HepG2 (cell line): ENCODE measurements around the gene CCL19. TPM values are rescaled to one million over a fixed set of nuclear protein-coding genes. Genes with fewer than 3 reads are reported as not detected.

Experiments used
- ATAC-seq: fragments of 200-7000 bp; cut with Tn5 transposase; 3 replicates; pipeline ENCODE4 v1.9.1; 2020; ENCODE audit warnings: mild to moderate bottlenecking, moderate library complexity
- BruUV-seq: library from RNA; stranded (reverse); fragments of 400-500 nt; replicated peaks from 2 replicates; lab custom pipeline; 2021; lab: Mats Ljungman, UMichigan
- CTCF ChIA-PET: fragments of 300-600 bp; formaldehyde crosslinking; extraction: SDS; loops from one replicate; lab custom pipeline; 2021; ENCODE audit warnings: low total read pairs, inconsistent platforms, low intra/inter-chr PET ratio; lab: Yijun Ruan, JAX
- POLR2A ChIA-PET: fragments of 350-600 bp; sonication (Branson Sonifier 250); formaldehyde crosslinking; loops from one replicate; lab custom pipeline; 2020; ENCODE audit warnings: antibody characterized with exemption, inconsistent platforms; lab: Yijun Ruan, JAX
- DNase-seq: peaks from one replicate; pipeline ENCODE4 v3.0.0-alpha.2; 2015; ENCODE audit warnings: low spot score
- FAIRE-seq: peaks from 3 replicates; lab custom pipeline; 2011; peaks lifted over from hg19 to GRCh38; lab: Jason Lieb, UNC
- H2AFZ ChIP-seq: one replicate; pipeline ENCODE4 v1.6.1; 2011; ENCODE audit warnings: low read length, inconsistent platforms
- H3K27ac ChIP-seq: fragments of 300-600 bp; 3 replicates; pipeline ENCODE4 v1.8.0; 2011; ENCODE audit warnings: mixed run types, mild to moderate bottlenecking, mixed read lengths, low read length, inconsistent platforms; ENCODE audit not compliant: insufficient read depth; ENCODE audit errors: extremely low read length
- H3K27me3 ChIP-seq, 2 experiments: fragments of 200-600 bp in 1 of 2; 2 replicates in 1 of 2; 3 replicates in 1 of 2; pipeline versions ENCODE4 v1.6.0 to v1.8.0; 2011; ENCODE audit warnings: low read length in 2 of 2, mild to moderate bottlenecking in 2 of 2, moderate library complexity in 2 of 2, inconsistent platforms in 1 of 2; ENCODE audit not compliant: insufficient read depth in 2 of 2, control insufficient read depth in 1 of 2
- H3K36me3 ChIP-seq, 2 experiments: fragments of 200-600 bp in 1 of 2; replicated peaks in 1 of 2; 2 replicates in 1 of 2; 3 replicates in 1 of 2; pipeline versions ENCODE4 v1.5.1 to v1.8.0; 2011; ENCODE audit warnings: low read length in 2 of 2, inconsistent platforms in 1 of 2; ENCODE audit not compliant: insufficient read depth in 2 of 2, control insufficient read depth in 1 of 2
- H3K4me1 ChIP-seq: 2 replicates; pipeline ENCODE4 v1.5.1; 2012; ENCODE audit warnings: low read length, inconsistent platforms; ENCODE audit not compliant: insufficient read depth
- H3K4me2 ChIP-seq: 2 replicates; pipeline ENCODE4 v1.6.0; 2011; ENCODE audit warnings: low read depth, low read length, inconsistent platforms
- H3K4me3 ChIP-seq, 3 experiments: fragments of 200-600 bp in 1 of 3; sonication (generic), shearing (Covaris generic) in 1 of 3; replicated peaks in 1 of 3; 2 replicates each; pipeline ENCODE4 v1.5.1; 2011 to 2016; ENCODE audit warnings: low read length in 3 of 3, inconsistent platforms in 2 of 3, low read depth in 2 of 3, mild to moderate bottlenecking in 2 of 3, control low read depth in 1 of 3, mixed read lengths in 1 of 3; ENCODE audit not compliant: insufficient read depth in 1 of 3
- H3K79me2 ChIP-seq: one replicate; pipeline ENCODE4 v1.6.1; 2011; ENCODE audit warnings: low read length, inconsistent platforms; ENCODE audit not compliant: insufficient read depth
- H3K9ac ChIP-seq: 2 replicates; pipeline ENCODE4 v1.6.0; 2011; ENCODE audit warnings: mild to moderate bottlenecking, low read depth, low read length, inconsistent platforms; ENCODE audit not compliant: insufficient read depth
- H3K9me3 ChIP-seq: 2 replicates; pipeline ENCODE4 v1.5.1; 2012; ENCODE audit warnings: mild to moderate bottlenecking, low read length
- H4K20me1 ChIP-seq: 2 replicates; pipeline ENCODE4 v1.6.0; 2011; ENCODE audit warnings: inconsistent platforms, mild to moderate bottlenecking, low read length, moderate library complexity; ENCODE audit not compliant: insufficient read depth
- BCL3 ChIP-seq: sonication (generic); formaldehyde crosslinking; IDR thresholded peaks from 2 replicates; pipeline ENCODE4 v1.5.1; 2020; ENCODE audit warnings: mild to moderate bottlenecking, missing genetic modification reagents, moderate library complexity
- CBX5 ChIP-seq: sonication (generic); formaldehyde crosslinking; IDR thresholded peaks from 2 replicates; pipeline ENCODE4 v1.4.0; 2020; ENCODE audit warnings: missing genetic modification reagents, borderline replicate concordance
- CHD4 ChIP-seq: fragments of 200-600 bp; sonication (generic); IDR thresholded peaks from 2 replicates; pipeline ENCODE4 v1.7.0; 2017; ENCODE audit warnings: mild to moderate bottlenecking, low read length, borderline replicate concordance
- MLXIP ChIP-seq: sonication (generic); formaldehyde crosslinking; IDR thresholded peaks from 2 replicates; pipeline ENCODE4 v1.9.0; 2021; ENCODE audit warnings: missing genetic modification reagents, borderline replicate concordance
- PRDM4 ChIP-seq: sonication (generic); formaldehyde crosslinking; IDR thresholded peaks from 2 replicates; pipeline ENCODE4 v1.9.0; 2021; ENCODE audit warnings: missing genetic modification reagents, borderline replicate concordance
- ZFY ChIP-seq: sonication (generic); formaldehyde crosslinking; IDR thresholded peaks from 2 replicates; pipeline ENCODE4 v1.4.0; 2020; ENCODE audit warnings: missing genetic modification reagents
- ZGPAT ChIP-seq: IDR thresholded peaks from 2 replicates; pipeline ENCODE4 v1.6.1; 2016; ENCODE audit warnings: mild to moderate bottlenecking
- ZNF136 ChIP-seq: sonication (generic); formaldehyde crosslinking; IDR thresholded peaks from 2 replicates; pipeline ENCODE4 v1.8.1; 2022; ENCODE audit warnings: low read depth, mild to moderate bottlenecking, moderate library complexity, missing genetic modification reagents
- ZNF691 ChIP-seq: sonication (generic); formaldehyde crosslinking; IDR thresholded peaks from 2 replicates; pipeline ENCODE4 v1.4.0; 2020; ENCODE audit warnings: missing genetic modification reagents, low read depth, mild to moderate bottlenecking, borderline replicate concordance
- in situ Hi-C: cut with HindIII; loops from 2 replicates; pipeline ENCODE4 v1.10.0; 2017; ENCODE audit warnings: low pct_unique_long_range_greater_than_20kb; ENCODE audit not compliant: extremely low pct_ligation_motif_present
- intact Hi-C: fragments of 100-400 bp; cut with micrococcal nuclease; formaldehyde crosslinking; loops from one replicate; pipeline ENCODE4 v1.10.0; 2022; ENCODE audit not compliant: unreplicated experiment
- polyA plus RNA-seq, 8 experiments: library from polyadenylated mRNA; depleted of rRNA in 3 of 8; stranded (reverse) in 7 of 8; unstranded in 1 of 8; fragments of >200 nt; fragmentation: Illumina TruSeq in 4 of 8; extraction: Trizol in 4 of 8; gene quantifications; 2 replicates each; pipeline versions ENCODE4 v1.2.1 to v1.2.3, GENCODE V29; 2011 to 2016; ENCODE audit warnings: low read depth in 4 of 8, missing spikeins in 1 of 8, mixed read lengths in 1 of 8; ENCODE audit not compliant: insufficient read depth in 1 of 8
- total RNA-seq, 5 experiments: library from RNA; depleted of rRNA; stranded (reverse); fragments of >200 nt; fragmentation: Illumina TruSeq; extraction: Trizol; gene quantifications; 2 replicates each; pipeline ENCODE4 v1.2.3, GENCODE V29; 2016; ENCODE audit warnings: low read depth in 1 of 5

CCL19 gene
- total and polyA plus RNA-seq, 2 of the 13 experiments (the other 11 are each of a cell fraction or from before 2014, with no cell fraction given), result not detected

GRCh38 chr9:34646211-34647083 lies 44.6 kb downstream of the CCL19 start, which contains the start of gene GALT (continued):
- peak; percentile 42; the same call in 1 of the 2 replicates for TF ChIP-seq PRDM4 (CRISPR knock-in tag)
- TF ChIP-seq ZFY, result peak; percentile 96
- no peak for TF ChIP-seq MLXIP (CRISPR knock-in tag)
- peak; percentile 14 for TF ChIP-seq ZNF136

GRCh38 chr9:34644766-34645314 lies 46.2 kb downstream of the CCL19 start:
- intact Hi-C loops, result no loop called here
- no peaks in the 10 kb centered on the region; a peak in 1 of 5 replicates for H3K27me3 ChIP-seq
- H3K27ac ChIP-seq, result peak overlapping the region; percentile 95
- in situ Hi-C loops, result no loop called here
- peak overlapping the region in 1 of 3 experiments; percentile 9; a peak in 1 of 6 replicates for H3K4me3 ChIP-seq
- ChIA-PET CTCF (no interaction called here), POLR2A (interaction anchor here (1.2 to 4.1 kb wide), 5 partner anchors 9 to 1083 kb away, joined by 3 to 100 read pairs (median 14); partner anchors contain the start of genes ARID3C, CCL27 and SIGMAR1)
- peaks cover 71% of the 10 kb centered on the region for H3K4me1 ChIP-seq
- BruUV-seq, result no TSS peak
- peaks cover 16% of the 10 kb centered on the region for H3K79me2 ChIP-seq
- H3K4me2 ChIP-seq, result peak overlapping the region; percentile 60
- H3K36me3 ChIP-seq, result peaks cover 8 to 18% of the 10 kb centered on the region in 2 experiments
- no peak overlapping the region for H2AFZ ChIP-seq
- FAIRE-seq (peak; percentile 91), ATAC-seq (peak; percentile 6; the same call in 1 of the 3 replicates), DNase-seq (peak; percentile 78)
- H3K9ac ChIP-seq, result no peak overlapping the region
- H3K9me3 ChIP-seq, result no peaks in the 10 kb centered on the region
- no peaks in the 10 kb centered on the region for H4K20me1 ChIP-seq
- peak; percentile 81; the same call in 1 of the 2 replicates for TF ChIP-seq CBX5 (CRISPR knock-in tag)
- TF ChIP-seq BCL3 (CRISPR knock-in tag), result no peak
- no peak for TF ChIP-seq ZNF691 (CRISPR knock-in tag)
- TF ChIP-seq ZGPAT, result 0 out of 2 replicates have a peak, but pooled peaks have one; percentile 37
- 0 out of 2 replicates have a peak, but pooled peaks have one; percentile 83 for TF ChIP-seq CHD4
